HepG2 (cell line): ENCODE measurements around the gene CHN2. TPM values are rescaled to one million over a fixed set of nuclear protein-coding genes. Genes with fewer than 3 reads are reported as not detected.

Experiments
- AKAP8 ChIP-seq: sonication (generic); formaldehyde crosslinking; IDR thresholded peaks from 2 replicates; pipeline ENCODE4 v1.5.1; 2020; ENCODE audit warnings: mild to moderate bottlenecking, missing genetic modification reagents
- HNRNPK ChIP-seq: fragments of 200-400 bp; formaldehyde crosslinking; IDR thresholded peaks from 2 replicates; pipeline ENCODE4 v1.6.1; 2018; ENCODE audit warnings: low read length, low read depth, moderate library complexity, mild to moderate bottlenecking; ENCODE audit not compliant: poor library complexity, severe bottlenecking
- HNRNPLL ChIP-seq: fragments of 200-400 bp; formaldehyde crosslinking; IDR thresholded peaks from 2 replicates; pipeline ENCODE4 v1.6.1; 2017; ENCODE audit warnings: mild to moderate bottlenecking, low read depth, low read length; ENCODE audit not compliant: poor library complexity, severe bottlenecking
- MYC ChIP-seq: sonication (generic); formaldehyde crosslinking; IDR thresholded peaks from 2 replicates; pipeline ENCODE4 v1.9.0; 2021; ENCODE audit warnings: missing genetic modification reagents, borderline replicate concordance
- PBX3 ChIP-seq: sonication (generic); formaldehyde crosslinking; IDR thresholded peaks from 2 replicates; pipeline ENCODE4 v1.8.1; 2023; ENCODE audit warnings: missing genetic modification reagents, inconsistent platforms, borderline replicate concordance
- ZNF331 ChIP-seq: sonication (generic); formaldehyde crosslinking; IDR thresholded peaks from 2 replicates; pipeline ENCODE4 v1.4.0; 2020; ENCODE audit warnings: missing genetic modification reagents
- polyA plus RNA-seq, 8 experiments: library from polyadenylated mRNA; depleted of rRNA in 3 of 8; stranded (reverse) in 7 of 8; unstranded in 1 of 8; fragments of >200 nt; fragmentation: Illumina TruSeq in 4 of 8; extraction: Trizol in 4 of 8; gene quantifications; 2 replicates each; pipeline versions ENCODE4 v1.2.1 to v1.2.3, GENCODE V29; 2011 to 2016; ENCODE audit warnings: low read depth in 4 of 8, missing spikeins in 1 of 8, mixed read lengths in 1 of 8; ENCODE audit not compliant: insufficient read depth in 1 of 8
- total RNA-seq, 5 experiments: library from RNA; depleted of rRNA; stranded (reverse); fragments of >200 nt; fragmentation: Illumina TruSeq; extraction: Trizol; gene quantifications; 2 replicates each; pipeline ENCODE4 v1.2.3, GENCODE V29; 2016; ENCODE audit warnings: low read depth in 1 of 5
- TF ChIP-seq, protein P1 (sequence below): sonication (generic); formaldehyde crosslinking; IDR thresholded peaks from 2 replicates; pipeline ENCODE4 v1.5.0; 2020; ENCODE audit warnings: missing genetic modification reagents
- TF ChIP-seq, protein P2 (sequence below): sonication (generic); formaldehyde crosslinking; IDR thresholded peaks from 2 replicates; pipeline ENCODE4 v1.4.0; 2020; ENCODE audit warnings: missing genetic modification reagents

CHN2 gene
- total and polyA plus RNA-seq, 2 of the 13 experiments (the other 11 are each of a cell fraction or from before 2014, with no cell fraction given), result 23.5 to 30.5 TPM

DNA sequence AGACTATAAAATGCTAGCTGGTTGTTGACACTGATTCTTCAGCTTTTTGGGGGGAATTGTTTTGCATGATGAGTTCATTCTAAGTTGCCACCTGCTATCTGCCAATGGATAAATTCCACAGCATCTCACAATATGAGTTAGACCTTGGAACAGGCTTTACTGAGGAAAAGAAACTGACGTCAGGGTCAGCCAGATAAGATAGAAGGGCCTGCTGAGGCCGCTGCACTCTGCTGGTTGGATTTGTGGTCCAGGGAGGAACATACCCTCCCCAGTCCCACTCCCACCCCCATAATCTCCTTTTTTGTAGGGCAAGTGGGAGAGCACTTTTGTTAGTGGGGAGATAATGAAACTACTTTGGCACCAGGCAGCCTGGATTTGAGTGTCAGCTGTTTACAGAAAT lies 258.4 kb downstream of the CHN2 start (continued):
- TF ChIP-seq, protein P1, sequence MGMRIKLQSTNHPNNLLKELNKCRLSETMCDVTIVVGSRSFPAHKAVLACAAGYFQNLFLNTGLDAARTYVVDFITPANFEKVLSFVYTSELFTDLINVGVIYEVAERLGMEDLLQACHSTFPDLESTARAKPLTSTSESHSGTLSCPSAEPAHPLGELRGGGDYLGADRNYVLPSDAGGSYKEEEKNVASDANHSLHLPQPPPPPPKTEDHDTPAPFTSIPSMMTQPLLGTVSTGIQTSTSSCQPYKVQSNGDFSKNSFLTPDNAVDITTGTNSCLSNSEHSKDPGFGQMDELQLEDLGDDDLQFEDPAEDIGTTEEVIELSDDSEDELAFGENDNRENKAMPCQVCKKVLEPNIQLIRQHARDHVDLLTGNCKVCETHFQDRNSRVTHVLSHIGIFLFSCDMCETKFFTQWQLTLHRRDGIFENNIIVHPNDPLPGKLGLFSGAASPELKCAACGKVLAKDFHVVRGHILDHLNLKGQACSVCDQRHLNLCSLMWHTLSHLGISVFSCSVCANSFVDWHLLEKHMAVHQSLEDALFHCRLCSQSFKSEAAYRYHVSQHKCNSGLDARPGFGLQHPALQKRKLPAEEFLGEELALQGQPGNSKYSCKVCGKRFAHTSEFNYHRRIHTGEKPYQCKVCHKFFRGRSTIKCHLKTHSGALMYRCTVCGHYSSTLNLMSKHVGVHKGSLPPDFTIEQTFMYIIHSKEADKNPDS, result no peak
- TF ChIP-seq PBX3 (CRISPR knock-in tag), result no peak
- TF ChIP-seq, protein P2, sequence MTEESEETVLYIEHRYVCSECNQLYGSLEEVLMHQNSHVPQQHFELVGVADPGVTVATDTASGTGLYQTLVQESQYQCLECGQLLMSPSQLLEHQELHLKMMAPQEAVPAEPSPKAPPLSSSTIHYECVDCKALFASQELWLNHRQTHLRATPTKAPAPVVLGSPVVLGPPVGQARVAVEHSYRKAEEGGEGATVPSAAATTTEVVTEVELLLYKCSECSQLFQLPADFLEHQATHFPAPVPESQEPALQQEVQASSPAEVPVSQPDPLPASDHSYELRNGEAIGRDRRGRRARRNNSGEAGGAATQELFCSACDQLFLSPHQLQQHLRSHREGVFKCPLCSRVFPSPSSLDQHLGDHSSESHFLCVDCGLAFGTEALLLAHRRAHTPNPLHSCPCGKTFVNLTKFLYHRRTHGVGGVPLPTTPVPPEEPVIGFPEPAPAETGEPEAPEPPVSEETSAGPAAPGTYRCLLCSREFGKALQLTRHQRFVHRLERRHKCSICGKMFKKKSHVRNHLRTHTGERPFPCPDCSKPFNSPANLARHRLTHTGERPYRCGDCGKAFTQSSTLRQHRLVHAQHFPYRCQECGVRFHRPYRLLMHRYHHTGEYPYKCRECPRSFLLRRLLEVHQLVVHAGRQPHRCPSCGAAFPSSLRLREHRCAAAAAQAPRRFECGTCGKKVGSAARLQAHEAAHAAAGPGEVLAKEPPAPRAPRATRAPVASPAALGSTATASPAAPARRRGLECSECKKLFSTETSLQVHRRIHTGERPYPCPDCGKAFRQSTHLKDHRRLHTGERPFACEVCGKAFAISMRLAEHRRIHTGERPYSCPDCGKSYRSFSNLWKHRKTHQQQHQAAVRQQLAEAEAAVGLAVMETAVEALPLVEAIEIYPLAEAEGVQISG (CRISPR knock-in tag), result no peak
- TF ChIP-seq MYC (CRISPR knock-in tag), result no peak
- no peak for TF ChIP-seq AKAP8 (CRISPR knock-in tag)
- no peak for TF ChIP-seq ZNF331 (CRISPR knock-in tag)
- no peak for TF ChIP-seq HNRNPK
- no peak for TF ChIP-seq HNRNPLL
